Calu3 (cell line): ENCODE measurements around the gene CES5A. TPM values are rescaled to one million over a fixed set of nuclear protein-coding genes. Genes with fewer than 3 reads are reported as not detected.
"Not testable (repeated sequence)": the region's sequence is repeated elsewhere in the genome, so short reads cannot be mapped to it uniquely, and the experiment has no call there.

Source experiments
- BruUV-seq: library from RNA; stranded (reverse); fragments of 400-500 nt; replicated peaks from 2 replicates; lab custom pipeline; 2021; lab: Mats Ljungman, UMichigan
- CTCF ChIA-PET: fragments of 300-600 bp; sonication (Branson Sonifier 250); formaldehyde crosslinking; loops from one replicate; lab custom pipeline; 2022; ENCODE audit warnings: antibody characterized with exemption; lab: Charles Lee
- DNase-seq: peaks from one replicate; pipeline ENCODE4 v3.0.0; 2022
- H3K27ac Mint-ChIP-seq: one replicate; pipeline ENCODE4 v1.8.0; 2022; ENCODE audit warnings: mixed read lengths; ENCODE audit not compliant: unreplicated experiment
- H3K27me3 Mint-ChIP-seq: one replicate; pipeline ENCODE4 v1.8.0; 2022; ENCODE audit warnings: mixed read lengths; ENCODE audit not compliant: unreplicated experiment
- H3K36me3 Mint-ChIP-seq: one replicate; pipeline ENCODE4 v1.8.0; 2022; ENCODE audit warnings: mild to moderate bottlenecking, moderate library complexity, mixed read lengths; ENCODE audit not compliant: insufficient read depth, unreplicated experiment
- H3K4me1 Mint-ChIP-seq: one replicate; pipeline ENCODE4 v1.8.0; 2022; ENCODE audit warnings: mild to moderate bottlenecking, low read depth, mixed read lengths; ENCODE audit not compliant: unreplicated experiment
- H3K4me3 Mint-ChIP-seq: one replicate; pipeline ENCODE4 v1.8.0; 2022; ENCODE audit warnings: mild to moderate bottlenecking, low read depth, moderate library complexity, mixed read lengths; ENCODE audit not compliant: unreplicated experiment
- H3K9me3 Mint-ChIP-seq: one replicate; pipeline ENCODE4 v1.8.0; 2022; ENCODE audit warnings: low read depth, mixed read lengths; ENCODE audit not compliant: unreplicated experiment
- intact Hi-C: fragments of 100-400 bp; cut with micrococcal nuclease; formaldehyde crosslinking; loops from one replicate; pipeline ENCODE4 v1.10.0; 2022; ENCODE audit not compliant: unreplicated experiment
- total RNA-seq: library from RNA; stranded (reverse); gene quantifications from 2 replicates; pipeline ENCODE4 v1.2.3, GENCODE V29; 2022
- TF ChIP-seq, protein P1 (sequence below): fragments of 200-600 bp; IDR thresholded peaks from one replicate; pipeline ENCODE4 v1.8.0; 2022; ENCODE audit warnings: antibody characterized with exemption; ENCODE audit not compliant: unreplicated experiment

Gene CES5A
- total RNA-seq, 1 experiment from 2014 or later, result not detected

DNA sequence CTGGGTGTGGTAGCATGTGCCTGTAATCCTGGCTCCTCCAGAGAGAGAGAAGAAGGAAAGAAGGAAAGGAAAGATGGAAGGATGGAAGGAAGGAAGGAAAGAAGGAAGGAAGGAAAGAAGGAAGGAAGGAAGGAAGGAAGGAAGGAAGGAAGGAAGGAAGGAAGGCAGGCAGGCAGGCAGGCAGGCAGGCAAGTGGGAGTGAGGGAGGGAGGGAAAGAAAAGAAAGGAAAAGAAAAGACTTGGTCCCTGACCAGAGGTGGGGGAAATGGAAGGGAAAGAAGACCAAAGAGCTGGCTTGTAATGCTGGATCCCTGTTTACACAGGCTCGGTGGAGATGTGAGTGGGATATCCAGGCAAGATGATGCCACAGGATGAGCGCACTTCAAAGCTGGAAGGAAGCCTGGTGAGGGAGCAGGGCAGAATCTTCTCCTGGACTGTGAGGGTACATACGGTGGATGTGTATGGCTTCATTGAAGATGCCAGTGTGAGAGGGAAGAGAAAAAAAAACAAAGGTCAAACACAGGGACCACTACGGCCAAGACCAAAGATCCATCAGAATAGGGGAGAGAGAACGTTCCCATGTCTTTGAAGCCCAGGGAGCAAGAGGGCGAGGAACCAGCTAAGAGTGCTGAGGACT lies 44.4 kb downstream of the CES5A start:
- CTCF ChIA-PET, result no interaction called here
- Mint-ChIP-seq H3K4me1 (no peaks in the 10 kb centered on the region), H3K4me3 (no peak overlapping the region), H3K27me3 (peaks cover 79% of the 10 kb centered on the region), H3K9me3 (no peaks in the 10 kb centered on the region), H3K36me3 (no peaks in the 10 kb centered on the region), H3K27ac (no peak overlapping the region)
- intact Hi-C loops, result no loop called here
- TF ChIP-seq, protein P1, sequence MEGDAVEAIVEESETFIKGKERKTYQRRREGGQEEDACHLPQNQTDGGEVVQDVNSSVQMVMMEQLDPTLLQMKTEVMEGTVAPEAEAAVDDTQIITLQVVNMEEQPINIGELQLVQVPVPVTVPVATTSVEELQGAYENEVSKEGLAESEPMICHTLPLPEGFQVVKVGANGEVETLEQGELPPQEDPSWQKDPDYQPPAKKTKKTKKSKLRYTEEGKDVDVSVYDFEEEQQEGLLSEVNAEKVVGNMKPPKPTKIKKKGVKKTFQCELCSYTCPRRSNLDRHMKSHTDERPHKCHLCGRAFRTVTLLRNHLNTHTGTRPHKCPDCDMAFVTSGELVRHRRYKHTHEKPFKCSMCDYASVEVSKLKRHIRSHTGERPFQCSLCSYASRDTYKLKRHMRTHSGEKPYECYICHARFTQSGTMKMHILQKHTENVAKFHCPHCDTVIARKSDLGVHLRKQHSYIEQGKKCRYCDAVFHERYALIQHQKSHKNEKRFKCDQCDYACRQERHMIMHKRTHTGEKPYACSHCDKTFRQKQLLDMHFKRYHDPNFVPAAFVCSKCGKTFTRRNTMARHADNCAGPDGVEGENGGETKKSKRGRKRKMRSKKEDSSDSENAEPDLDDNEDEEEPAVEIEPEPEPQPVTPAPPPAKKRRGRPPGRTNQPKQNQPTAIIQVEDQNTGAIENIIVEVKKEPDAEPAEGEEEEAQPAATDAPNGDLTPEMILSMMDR, result no peak
- DNase-seq, result no peak
- no TSS peak for BruUV-seq

DNA sequence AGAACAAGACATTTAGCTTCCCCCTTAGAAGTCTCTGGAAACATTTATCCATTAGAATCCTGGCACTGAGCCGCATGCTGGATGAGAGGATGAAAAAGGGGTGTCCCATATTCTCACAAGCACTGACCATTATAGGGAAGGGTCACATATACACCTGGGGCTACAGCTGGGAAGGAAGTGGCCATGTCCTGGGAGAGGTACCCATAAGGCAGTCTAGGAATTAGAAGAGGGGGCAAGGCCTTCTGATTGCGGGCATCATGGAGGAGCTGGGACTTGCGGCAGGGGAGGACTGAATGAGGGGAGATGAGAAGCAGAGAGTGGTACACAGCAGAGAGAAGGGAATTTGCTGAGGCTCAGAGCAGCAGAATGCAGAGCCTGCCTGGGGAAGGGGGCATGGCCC lies 45.9 kb downstream of the CES5A start:
- H3K27me3 Mint-ChIP-seq, result peaks cover 73% of the 10 kb centered on the region
- H3K36me3 Mint-ChIP-seq, H3K4me3 Mint-ChIP-seq, CTCF ChIA-PET, BruUV-seq, H3K27ac Mint-ChIP-seq, DNase-seq, intact Hi-C loops, H3K9me3 Mint-ChIP-seq, H3K4me1 Mint-ChIP-seq: not testable (repeated sequence)

DNA sequence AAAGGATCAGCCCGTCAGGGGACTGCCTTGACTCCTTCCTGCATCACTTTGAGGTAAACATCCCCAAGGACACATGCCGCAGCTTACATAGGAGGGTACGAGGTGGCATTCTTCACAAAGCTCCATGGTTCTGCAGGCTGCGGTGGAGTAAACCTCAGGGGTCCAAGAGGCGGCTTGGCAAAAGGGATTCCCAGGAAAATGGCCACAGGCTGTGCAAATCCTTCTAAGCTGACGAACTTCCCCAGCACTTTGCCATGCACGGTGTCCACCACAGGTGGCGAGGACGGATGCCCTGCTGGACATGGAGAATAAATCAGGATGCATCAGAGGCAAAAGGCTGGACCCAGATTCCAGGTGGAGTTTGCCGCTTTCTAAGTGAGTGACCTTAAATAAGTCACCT lies 46.5 kb downstream of the CES5A start:
- intact Hi-C loops, result no loop called here
- Mint-ChIP-seq H3K27me3 (peaks cover 67% of the 10 kb centered on the region), H3K9me3 (no peaks in the 10 kb centered on the region), H3K36me3 (no peaks in the 10 kb centered on the region), H3K4me3 (no peak overlapping the region), H3K27ac (no peak overlapping the region), H3K4me1 (no peaks in the 10 kb centered on the region)
- CTCF ChIA-PET, result no interaction called here
- TF ChIP-seq, protein P1, result no peak
- no TSS peak for BruUV-seq
- no peak for DNase-seq

DNA sequence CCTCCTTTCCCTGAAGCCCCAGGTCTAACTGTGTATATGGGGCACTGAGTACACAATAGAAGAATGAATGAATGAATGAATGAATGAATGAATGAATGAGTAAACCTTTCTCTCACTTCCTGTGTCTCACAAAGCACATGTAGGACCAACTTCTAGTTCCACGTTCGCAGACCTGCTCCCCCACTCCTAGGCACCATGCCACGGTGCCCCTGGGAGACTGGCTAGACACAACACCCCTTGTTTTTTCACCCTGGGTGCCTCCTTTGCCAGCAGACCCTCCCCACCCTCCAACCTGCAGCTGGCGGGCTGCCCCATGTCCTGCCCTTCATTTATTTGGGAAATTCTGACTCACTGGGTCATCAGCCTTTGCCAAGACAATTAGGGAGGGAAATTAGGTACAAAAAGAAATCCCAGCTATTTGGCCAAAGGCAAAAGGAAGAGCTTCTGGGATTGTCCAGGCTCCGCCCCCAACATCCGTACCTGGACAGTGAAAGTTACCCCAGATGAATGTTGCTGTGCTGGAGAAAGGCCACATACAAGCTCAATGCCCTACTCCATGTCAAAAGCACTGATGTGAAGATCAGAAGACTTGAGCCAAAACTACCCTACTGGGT lies 50.0 kb downstream of the CES5A start:
- CTCF ChIA-PET, result no interaction called here
- H3K27me3 Mint-ChIP-seq, result peaks cover 71% of the 10 kb centered on the region
- intact Hi-C loops, result no loop called here
- H3K4me3 Mint-ChIP-seq, result no peak overlapping the region
- H3K9me3 Mint-ChIP-seq, result no peaks in the 10 kb centered on the region
- DNase-seq, result no peak
- H3K4me1 Mint-ChIP-seq, result no peaks in the 10 kb centered on the region
- TF ChIP-seq, protein P1, result no peak
- H3K36me3 Mint-ChIP-seq, result no peaks in the 10 kb centered on the region
- BruUV-seq, result no TSS peak
- no peak overlapping the region for H3K27ac Mint-ChIP-seq

DNA sequence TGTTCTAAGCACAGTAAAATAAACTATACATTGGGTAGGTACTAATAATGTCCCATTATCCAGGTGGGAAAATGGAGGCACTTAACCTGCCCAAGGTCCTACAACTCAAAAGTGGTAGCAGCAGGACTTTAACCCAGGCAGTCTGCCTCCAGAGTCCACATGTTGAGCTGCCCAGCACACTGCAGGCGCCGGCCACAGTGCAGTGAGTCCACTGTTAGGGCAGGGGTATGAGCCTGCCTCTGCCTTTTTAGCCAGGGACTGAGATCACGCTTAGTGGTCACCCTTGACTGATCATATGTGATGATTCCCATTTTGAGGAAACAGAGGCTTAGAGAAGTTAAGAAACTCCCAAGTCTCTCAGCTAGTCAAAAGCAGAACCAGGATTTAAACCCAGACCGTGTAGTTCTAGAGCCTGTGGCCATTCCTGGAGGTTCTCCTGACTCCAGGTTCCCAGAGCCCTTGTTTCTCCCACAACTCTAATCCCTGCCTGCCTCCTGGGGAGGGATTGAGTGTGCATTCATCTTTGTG lies 50.6 kb downstream of the CES5A start:
- no peaks in the 10 kb centered on the region for H3K4me1 Mint-ChIP-seq
- TF ChIP-seq, protein P1, result no peak

More for the DNA sequence above, 50.6 kb downstream of the CES5A start:
- DNase-seq, result no peak
- H3K36me3 Mint-ChIP-seq, result no peaks in the 10 kb centered on the region
- no TSS peak for BruUV-seq
- no peak overlapping the region for H3K4me3 Mint-ChIP-seq
- CTCF ChIA-PET, result no interaction called here
- intact Hi-C loops, result no loop called here
- peaks cover 70% of the 10 kb centered on the region for H3K27me3 Mint-ChIP-seq
- H3K27ac Mint-ChIP-seq, result no peak overlapping the region
- no peaks in the 10 kb centered on the region for H3K9me3 Mint-ChIP-seq
